GM12874 (cell line): ENCODE data around the gene CNGA3.

Experiments
- CTCF ChIP-seq: IDR thresholded peaks from 2 replicates; pipeline ENCODE4 v1.5.1; 2011; ENCODE audit warnings: low read depth, mild to moderate bottlenecking, control low read depth, low read length, moderate library complexity; ENCODE audit not compliant: insufficient read depth

The CNGA3 gene

GRCh38 chr2:98387478-98387877, 41.2 kb downstream of the CNGA3 start:
- TF ChIP-seq CTCF, result no peak

DNA sequence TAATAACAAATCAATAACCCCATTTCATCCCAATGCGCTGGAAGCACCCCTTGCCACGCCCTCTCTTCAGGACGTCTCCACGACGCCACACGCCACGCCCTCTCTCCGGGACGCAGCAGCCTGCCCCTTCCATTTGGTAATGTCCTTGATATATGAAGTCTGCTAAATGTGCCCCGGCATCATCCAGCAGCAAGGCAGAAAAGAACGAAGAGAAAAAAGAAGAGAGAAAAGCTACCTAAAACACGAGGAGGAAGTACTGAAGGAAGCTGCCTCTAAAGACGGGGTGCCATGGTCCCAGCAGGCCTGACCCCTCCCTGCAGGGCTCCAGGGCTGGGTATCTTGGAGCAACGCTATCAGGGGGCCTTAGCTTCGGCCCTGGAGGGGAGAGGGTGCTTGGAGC, 41.8 kb downstream of the CNGA3 start:
- no peak for TF ChIP-seq CTCF

DNA sequence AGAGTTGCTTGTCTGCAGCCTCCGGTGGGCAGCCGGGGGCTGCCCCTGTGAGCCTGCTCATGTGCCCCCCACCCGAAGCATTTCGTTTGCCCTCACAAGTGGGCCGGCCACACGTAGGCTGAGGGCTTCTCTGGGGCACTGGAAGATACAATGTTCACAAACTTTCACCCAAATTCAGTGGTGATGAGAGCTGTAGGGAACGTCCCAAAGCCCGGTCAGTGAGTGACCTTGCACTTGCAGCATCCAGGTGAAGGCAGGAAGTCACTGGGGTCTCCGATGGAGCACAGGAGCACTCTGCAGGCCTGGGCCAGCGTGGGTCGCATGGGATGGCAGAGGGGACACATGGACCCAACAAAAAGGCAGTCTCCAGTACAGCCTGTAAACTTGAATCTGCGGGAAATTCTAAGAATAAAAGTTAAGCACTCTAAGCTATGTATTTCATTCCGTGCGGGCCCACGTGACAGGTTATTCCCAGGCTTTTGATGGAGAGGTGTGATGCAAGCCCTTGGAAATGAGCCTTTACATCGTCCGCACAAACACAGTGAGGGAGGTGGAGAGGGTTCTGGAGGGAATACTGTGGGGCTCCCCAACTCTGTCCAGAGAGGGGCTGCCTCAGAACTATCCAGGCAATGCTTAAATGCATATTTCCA, 42.5 kb downstream of the CNGA3 start:
- TF ChIP-seq CTCF, result no peak

GRCh38 chr2:98389251-98389605, 43.0 kb downstream of the CNGA3 start:
- TF ChIP-seq CTCF, result no peak

- TF ChIP-seq CTCF, result no peak
Measured at GRCh38 chr2:98390571-98391476, 44.6 kb downstream of the CNGA3 start.

DNA sequence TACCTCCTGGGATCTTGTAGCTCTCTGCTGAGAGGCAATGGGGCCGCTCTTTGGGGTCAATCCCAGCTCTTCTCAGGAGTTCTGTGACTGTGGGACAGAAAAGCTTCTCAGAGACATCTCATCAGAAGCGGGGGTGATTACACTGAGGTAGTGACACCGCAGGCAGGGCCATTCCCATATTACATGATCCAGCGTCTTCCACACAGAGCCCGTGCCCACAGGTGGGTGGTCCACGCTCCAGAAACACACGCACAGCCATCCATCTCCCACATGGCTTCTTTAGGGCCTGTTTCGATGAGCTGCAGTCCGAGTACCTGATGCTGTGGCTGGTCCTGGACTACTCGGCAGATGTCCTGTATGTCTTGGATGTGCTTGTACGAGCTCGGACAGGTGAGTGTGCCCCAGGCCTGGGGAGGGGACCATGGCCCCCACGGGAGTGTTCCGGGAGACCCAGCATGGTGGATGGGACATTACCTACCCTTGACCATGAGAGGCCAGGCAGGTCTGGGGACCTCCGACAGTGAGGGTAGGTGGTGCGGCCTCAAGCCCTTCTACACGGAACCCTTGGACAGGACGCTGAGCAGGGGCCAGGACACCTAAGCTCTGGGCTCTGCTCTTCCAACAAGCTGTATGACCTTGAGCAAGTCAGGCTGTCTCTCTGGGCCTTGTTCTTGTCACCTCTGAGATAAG, 45.5 kb downstream of the CNGA3 start:
- no peak for TF ChIP-seq CTCF

DNA sequence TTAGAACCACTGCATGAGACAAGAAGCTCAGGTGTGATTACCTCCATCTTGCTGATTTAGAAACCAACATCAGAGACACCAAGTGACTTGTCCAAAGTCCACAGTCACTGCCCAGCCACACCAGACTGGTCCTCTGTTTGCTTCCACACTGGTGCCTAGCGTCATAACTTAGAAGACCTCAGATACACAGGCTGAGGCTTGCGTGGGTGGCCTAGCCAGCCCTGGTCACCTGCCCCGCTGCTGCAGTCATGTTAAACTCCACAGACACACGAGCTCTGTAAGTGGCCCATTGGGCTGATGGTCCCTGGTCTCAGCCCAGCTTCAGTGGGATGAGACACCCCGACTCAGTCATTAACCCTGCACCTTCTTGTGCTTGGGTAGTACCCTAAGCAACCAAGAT, 47.1 kb downstream of the CNGA3 start:
- no peak for TF ChIP-seq CTCF
